Mucosa of descending colon (tissue), 3 donors: ENCODE results near the gene ANKRD63. TPM values are rescaled to one million over a fixed set of nuclear protein-coding genes. Genes with fewer than 3 reads are reported as not detected.
A peak's percentile ranks its signal among the peaks of the same experiment; 100 is the strongest.

ENCODE experiments used
- ATAC-seq: fragments of 200-7000 bp; cut with Tn5 transposase; one replicate; pipeline ENCODE4 v1.9.1; 2020; ENCODE audit warnings: mild to moderate bottlenecking, moderate library complexity
- DNase-seq, 3 donors: peaks; one replicate each; pipeline ENCODE4 v3.0.0-alpha.2; 2020
- H3K36me3 ChIP-seq: fragments of 200-600 bp; one replicate; pipeline ENCODE4 v1.8.0; 2021; ENCODE audit warnings: low read depth, mild to moderate bottlenecking
- H3K4me1 ChIP-seq: fragments of 200-600 bp; one replicate; pipeline ENCODE4 v1.8.0; 2021; ENCODE audit warnings: low read depth, mild to moderate bottlenecking
- H3K4me3 ChIP-seq: fragments of 200-600 bp; one replicate; pipeline ENCODE4 v1.8.0; 2021; ENCODE audit warnings: mild to moderate bottlenecking
- H3K9me3 ChIP-seq: fragments of 200-600 bp; one replicate; pipeline ENCODE4 v1.8.0; 2021; ENCODE audit warnings: mild to moderate bottlenecking
- intact Hi-C, 2 donors: fragments of 100-400 bp; cut with DNase I in 1 of 2; cut with micrococcal nuclease in 1 of 2; formaldehyde crosslinking; loops; one replicate each; pipeline versions ENCODE4 v1.11.0 to v1.11.1; 2022; cut with DNase I, micrococcal nuclease
- total RNA-seq, 3 donors: library from RNA; stranded (reverse); fragmentation: NEBNext Ultra II Directional in 2 of 3; extraction: Animal tissue kit (Norgen Biotek cat#: 25700) in 2 of 3; gene quantifications; one replicate each; pipeline versions ENCODE4 v1.2.1 to v1.2.4, GENCODE V29; 2021 to 2023
- TF ChIP-seq, protein P1 (sequence below): fragments of 200-600 bp; IDR thresholded peaks from one replicate; pipeline ENCODE4 v1.8.0; 2022; ENCODE audit warnings: antibody characterized with exemption, mild to moderate bottlenecking
- donor health status: DM: no; HTN: no; CAD: no; lungs with moderate emphysema.
- donor health status: DM: no; HTN: no; CAD: no.
- donor health status: DM: no; HTN: yes; CAD: no.

The ANKRD63 gene
- total RNA-seq, 3 donors from 2014 or later = 0.25 TPM; not detected in 2

DNA sequence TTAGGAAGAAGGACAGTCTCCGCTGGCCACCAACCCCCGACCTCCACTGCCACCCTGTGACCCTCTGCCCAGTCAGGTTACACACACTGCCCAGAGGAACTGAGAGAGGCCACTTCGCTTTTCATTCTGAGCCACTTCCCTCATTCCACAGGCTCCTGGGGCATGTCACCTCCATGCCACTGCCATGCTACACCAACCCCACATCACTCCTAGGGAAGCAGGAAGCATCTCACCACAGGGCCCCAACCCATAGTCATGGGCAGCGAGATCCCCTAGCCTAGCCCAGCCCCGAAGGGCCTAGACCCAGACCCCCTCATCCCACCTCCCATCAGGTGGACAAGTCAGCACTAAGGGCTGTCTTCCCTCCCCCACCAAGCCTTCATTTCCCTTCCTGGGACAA lies 23.5 kb upstream of the ANKRD63 start:
- no peak for ATAC-seq
- intact Hi-C loops = no loop called here
- no peaks in the 10 kb centered on the region for H3K4me1 ChIP-seq
- no peaks in the 10 kb centered on the region for H3K36me3 ChIP-seq
- TF ChIP-seq, protein P1, sequence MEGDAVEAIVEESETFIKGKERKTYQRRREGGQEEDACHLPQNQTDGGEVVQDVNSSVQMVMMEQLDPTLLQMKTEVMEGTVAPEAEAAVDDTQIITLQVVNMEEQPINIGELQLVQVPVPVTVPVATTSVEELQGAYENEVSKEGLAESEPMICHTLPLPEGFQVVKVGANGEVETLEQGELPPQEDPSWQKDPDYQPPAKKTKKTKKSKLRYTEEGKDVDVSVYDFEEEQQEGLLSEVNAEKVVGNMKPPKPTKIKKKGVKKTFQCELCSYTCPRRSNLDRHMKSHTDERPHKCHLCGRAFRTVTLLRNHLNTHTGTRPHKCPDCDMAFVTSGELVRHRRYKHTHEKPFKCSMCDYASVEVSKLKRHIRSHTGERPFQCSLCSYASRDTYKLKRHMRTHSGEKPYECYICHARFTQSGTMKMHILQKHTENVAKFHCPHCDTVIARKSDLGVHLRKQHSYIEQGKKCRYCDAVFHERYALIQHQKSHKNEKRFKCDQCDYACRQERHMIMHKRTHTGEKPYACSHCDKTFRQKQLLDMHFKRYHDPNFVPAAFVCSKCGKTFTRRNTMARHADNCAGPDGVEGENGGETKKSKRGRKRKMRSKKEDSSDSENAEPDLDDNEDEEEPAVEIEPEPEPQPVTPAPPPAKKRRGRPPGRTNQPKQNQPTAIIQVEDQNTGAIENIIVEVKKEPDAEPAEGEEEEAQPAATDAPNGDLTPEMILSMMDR = no peak
- peak in 1 of 3 donors; percentile 20 for DNase-seq
- H3K9me3 ChIP-seq = no peaks in the 10 kb centered on the region
- H3K4me3 ChIP-seq = no peak overlapping the region

DNA sequence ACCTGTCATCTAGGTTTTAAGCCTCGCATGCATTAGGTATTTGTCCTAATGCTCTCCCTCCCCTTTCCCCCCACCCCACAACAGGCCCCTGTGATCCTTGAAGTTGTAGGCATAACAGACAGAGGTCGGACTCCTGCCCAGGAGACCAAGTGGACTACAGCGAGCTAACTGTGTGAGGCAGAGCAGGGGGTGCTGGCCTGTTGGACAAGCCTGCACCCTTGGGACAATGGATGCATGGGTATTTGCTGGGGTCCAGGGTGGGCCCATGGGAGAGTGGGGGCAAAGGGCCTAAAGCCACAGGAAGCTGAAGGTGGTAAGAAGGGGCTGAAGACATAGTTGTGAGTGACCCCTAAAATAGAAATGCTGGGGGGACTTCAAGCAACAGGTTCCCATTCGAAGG lies 22.4 kb upstream of the ANKRD63 start:
- intact Hi-C loops = no loop called here
- DNase-seq (no peak), ATAC-seq (no peak)
- Histone ChIP-seq H3K9me3 (peaks cover 1% of the 10 kb centered on the region), H3K4me1 (no peaks in the 10 kb centered on the region), H3K36me3 (no peaks in the 10 kb centered on the region), H3K4me3 (no peak overlapping the region)
- TF ChIP-seq, protein P1 = no peak

DNA sequence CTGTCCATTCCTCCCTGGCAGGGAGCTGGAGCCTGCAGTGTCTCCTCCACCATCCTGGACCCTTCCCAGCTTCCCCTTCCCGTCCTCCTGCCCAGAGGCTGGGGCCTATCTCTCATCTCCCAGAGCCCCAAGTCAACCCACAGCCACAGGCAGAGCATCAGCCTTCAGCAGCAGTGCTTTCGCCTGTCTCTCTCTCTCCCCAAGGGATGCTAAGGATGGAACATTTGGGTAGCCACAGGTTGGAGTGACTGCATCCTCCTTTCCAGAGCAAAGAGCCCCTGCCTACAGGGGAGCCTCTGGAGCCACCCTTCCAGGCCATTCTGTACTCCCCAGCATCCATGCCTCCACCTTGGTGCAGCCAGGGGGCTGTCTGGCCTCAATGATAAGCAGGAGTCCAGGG lies 20.7 kb upstream of the ANKRD63 start:
- DNase-seq = peak in 1 of 3 donors; percentile 12
- Histone ChIP-seq H3K36me3 (no peaks in the 10 kb centered on the region), H3K4me1 (no peaks in the 10 kb centered on the region), H3K4me3 (no peak overlapping the region), H3K9me3 (peaks cover 2% of the 10 kb centered on the region)
- no peak for ATAC-seq
- intact Hi-C loops = no loop called here
- TF ChIP-seq, protein P1 = no peak

DNA sequence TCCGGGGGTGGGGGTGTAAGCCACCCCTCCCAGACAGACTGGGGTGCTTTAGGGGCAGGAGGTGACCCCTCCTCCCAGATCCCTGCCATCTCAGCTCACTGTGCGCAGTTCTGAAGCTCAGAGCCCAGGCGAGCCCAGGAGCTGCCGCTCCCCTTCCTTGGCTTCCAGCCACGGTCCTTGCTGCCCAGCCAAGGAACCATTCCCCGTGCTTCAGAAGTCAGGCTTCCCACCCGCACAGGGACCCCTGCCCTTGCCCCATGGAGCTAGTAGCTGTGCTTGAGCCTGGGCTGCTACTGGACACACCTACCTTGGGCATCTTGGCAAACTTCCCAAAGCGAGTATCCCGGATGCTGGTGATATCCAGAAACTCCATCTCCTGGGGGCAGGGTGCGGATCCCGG lies 20.1 kb upstream of the ANKRD63 start:
- Histone ChIP-seq H3K36me3 (no peaks in the 10 kb centered on the region), H3K4me1 (no peaks in the 10 kb centered on the region), H3K4me3 (no peak overlapping the region), H3K9me3 (peaks cover 2% of the 10 kb centered on the region)
- DNase-seq = peak in 1 of 3 donors; percentile 22
- TF ChIP-seq, protein P1 = no peak
- ATAC-seq = no peak
- intact Hi-C loops = no loop called here

DNA sequence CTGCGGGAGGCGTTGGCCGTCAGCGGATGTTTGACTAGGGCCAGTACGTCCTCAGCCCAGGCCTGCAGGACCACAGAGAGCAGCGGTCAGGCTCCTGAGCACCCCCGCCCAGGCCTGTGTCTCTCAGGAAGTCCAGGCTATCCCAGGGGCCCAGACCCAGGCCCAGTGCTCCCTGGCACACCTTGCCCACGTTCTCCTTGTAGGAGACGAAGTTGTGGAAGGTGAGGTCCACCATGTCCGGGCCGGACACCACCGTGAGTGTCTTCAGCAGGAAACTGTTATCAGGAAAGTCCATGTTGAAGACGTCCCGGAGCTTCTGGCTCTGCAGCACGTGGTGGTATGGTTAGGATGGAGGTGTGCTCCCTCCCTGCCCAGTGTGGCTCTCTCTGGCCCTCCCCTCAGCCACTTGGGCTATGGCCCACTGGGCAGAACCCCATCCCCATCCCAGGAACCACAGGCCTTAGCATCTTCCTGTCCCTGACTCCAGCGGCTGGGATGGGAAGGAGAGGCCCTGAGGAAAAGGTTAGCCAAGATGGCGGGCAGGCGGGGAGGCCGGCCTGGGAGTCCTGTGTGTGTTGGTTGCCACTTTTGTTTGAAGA lies 19.5 kb upstream of the ANKRD63 start:
- Histone ChIP-seq H3K4me3 (no peak overlapping the region), H3K9me3 (peaks cover 2% of the 10 kb centered on the region), H3K36me3 (no peaks in the 10 kb centered on the region), H3K4me1 (no peaks in the 10 kb centered on the region)
- intact Hi-C loops = no loop called here
- peak in 1 of 3 donors; percentile 13 for DNase-seq
- ATAC-seq = no peak
- TF ChIP-seq, protein P1 = no peak
